Cerebellar cortex (tissue), 1 donor: ENCODE measurements around the gene ADAMTS20.
"Not testable (repeated sequence)": the region's sequence is repeated elsewhere in the genome, so short reads cannot be mapped to it uniquely, and the experiment has no call there.

ENCODE experiments used
- DNase-seq: peaks from one replicate; pipeline ENCODE4 v3.0.0-alpha.2; 2015; ENCODE audit warnings: low spot score

Gene ADAMTS20

GRCh38 chr12:43360001-43360400, 192.0 kb downstream of the ADAMTS20 start:
- not testable (repeated sequence) for DNase-seq

GRCh38 chr12:43357141-43357540, 194.9 kb downstream of the ADAMTS20 start:
- no peak for DNase-seq

- DNase-seq = no peak
These were observed 200.0 kb downstream of the ADAMTS20 start for GRCh38 chr12:43352001-43352400.

- no peak for DNase-seq
These were observed 202.1 kb downstream of the ADAMTS20 start for GRCh38 chr12:43349863-43350262.

- DNase-seq = peak; percentile 87
These were observed 203.8 kb downstream of the ADAMTS20 start for GRCh38 chr12:43348221-43348620.

GRCh38 chr12:43347026-43347425, 205.0 kb downstream of the ADAMTS20 start:
- peak; percentile 84 for DNase-seq

- no peak for DNase-seq
These were observed 207.0 kb downstream of the ADAMTS20 start for GRCh38 chr12:43345023-43345422.

- DNase-seq = not testable (repeated sequence)
These were observed 210.2 kb downstream of the ADAMTS20 start for GRCh38 chr12:43341785-43342313.

GRCh38 chr12:43338848-43339526, 213.0 kb downstream of the ADAMTS20 start:
- DNase-seq = peak; percentile 77

- peak; percentile 9 for DNase-seq
These were observed 214.2 kb downstream of the ADAMTS20 start for GRCh38 chr12:43337571-43338444.

- DNase-seq = peak; percentile 17
These were observed 214.9 kb downstream of the ADAMTS20 start for GRCh38 chr12:43336962-43337555.

GRCh38 chr12:43333644-43334043, 218.4 kb downstream of the ADAMTS20 start:
- DNase-seq = no peak

GRCh38 chr12:43332977-43333640, 218.9 kb downstream of the ADAMTS20 start:
- DNase-seq = no peak

- no peak for DNase-seq
These were observed 220.1 kb downstream of the ADAMTS20 start for GRCh38 chr12:43331935-43332334.

GRCh38 chr12:43329375-43329774, 222.6 kb downstream of the ADAMTS20 start:
- no peak for DNase-seq

GRCh38 chr12:43325786-43326185, 226.2 kb downstream of the ADAMTS20 start:
- no peak for DNase-seq

GRCh38 chr12:43320281-43320680, 231.7 kb downstream of the ADAMTS20 start:
- no peak for DNase-seq

- DNase-seq = no peak
These were observed 234.0 kb downstream of the ADAMTS20 start for GRCh38 chr12:43318021-43318420.

- no peak for DNase-seq
These were observed 234.8 kb downstream of the ADAMTS20 start for GRCh38 chr12:43317156-43317555.

GRCh38 chr12:43316520-43316919, 235.5 kb downstream of the ADAMTS20 start:
- no peak for DNase-seq

GRCh38 chr12:43315961-43316360, 236.0 kb downstream of the ADAMTS20 start:
- no peak for DNase-seq

- no peak for DNase-seq
These were observed 239.0 kb downstream of the ADAMTS20 start for GRCh38 chr12:43312991-43313505.
